ENCODE results near the gene LRRC55. TPM values are rescaled to one million over a fixed set of nuclear protein-coding genes. Genes with fewer than 3 reads are reported as not detected.

The LRRC55 gene
- total and polyA plus RNA-seq, 2 experiments from 2014 or later, result 0.15 to 1.5 TPM

DNA sequence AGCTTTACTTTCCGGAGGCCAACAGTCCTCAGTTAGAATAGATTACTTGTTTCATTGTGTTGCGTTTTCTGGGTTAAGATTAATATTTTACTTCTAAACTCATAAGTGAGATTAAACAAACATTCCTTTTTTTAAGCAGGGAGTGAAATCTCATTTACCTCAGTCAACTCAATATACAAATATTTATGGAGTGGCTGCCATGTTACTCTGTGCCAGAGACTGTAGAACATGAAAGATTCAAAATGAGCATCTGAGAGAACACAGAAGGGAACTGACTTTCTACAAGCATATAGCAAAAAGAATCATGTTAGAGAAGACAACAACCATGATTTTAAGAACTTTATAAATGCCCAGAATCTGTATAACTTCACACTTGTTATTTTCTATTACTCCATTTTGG, 3.4 kb upstream of the LRRC55 start:
- H4K20me1 ChIP-seq (replicated peaks; ENCODE audit: insufficient read depth), result no peaks in the 10 kb centered on the region
- peaks cover 23% of the 10 kb centered on the region for H3K27me3 Mint-ChIP-seq (ENCODE audit: insufficient read depth, low read depth, poor library complexity)

More for the DNA sequence above, 3.4 kb upstream of the LRRC55 start:
- H2AFZ ChIP-seq, result no peak overlapping the region
- Mint-ChIP-seq H3K4me1 (peaks cover 18% of the 10 kb centered on the region), H3K27ac (no peak overlapping the region), H3K9me3 (no peaks in the 10 kb centered on the region), H3K36me3 (ENCODE audit: low read depth) (no peaks in the 10 kb centered on the region; the same call in 2 of the 3 replicates), H3K4me3 (no peak overlapping the region)
- peaks cover 9% of the 10 kb centered on the region for H3K9me2 ChIP-seq (ENCODE audit: insufficient read depth)
- no peak for ATAC-seq
- no peaks in the 10 kb centered on the region for H3F3A ChIP-seq (replicated peaks; ENCODE audit: low read depth)
- H3K4me3 ChIP-seq, result no peak overlapping the region
- DNase-seq (ENCODE audit: low spot score), result no peak
- no peaks in the 10 kb centered on the region for H3K79me2 ChIP-seq (replicated peaks; ENCODE audit: insufficient read depth)
- no peak overlapping the region for H3K4me2 ChIP-seq
- no peak overlapping the region for H3K27ac ChIP-seq (ENCODE audit: low read depth)
- TF ChIP-seq EZH2 (IDR thresholded peaks at IDR 0.05; ENCODE audit: low read depth, unreplicated experiment), result no peak
- TF ChIP-seq REST (IDR thresholded peaks at IDR 0.05; ENCODE audit: unreplicated experiment), result no peak
- no peak for TF ChIP-seq STAT1 (IDR thresholded peaks at IDR 0.05; ENCODE audit: unreplicated experiment)
- TF ChIP-seq CREB1 (CRISPR knock-in tag; IDR thresholded peaks at IDR 0.05; ENCODE audit: low read depth), result no peak
- TF ChIP-seq, protein P1, sequence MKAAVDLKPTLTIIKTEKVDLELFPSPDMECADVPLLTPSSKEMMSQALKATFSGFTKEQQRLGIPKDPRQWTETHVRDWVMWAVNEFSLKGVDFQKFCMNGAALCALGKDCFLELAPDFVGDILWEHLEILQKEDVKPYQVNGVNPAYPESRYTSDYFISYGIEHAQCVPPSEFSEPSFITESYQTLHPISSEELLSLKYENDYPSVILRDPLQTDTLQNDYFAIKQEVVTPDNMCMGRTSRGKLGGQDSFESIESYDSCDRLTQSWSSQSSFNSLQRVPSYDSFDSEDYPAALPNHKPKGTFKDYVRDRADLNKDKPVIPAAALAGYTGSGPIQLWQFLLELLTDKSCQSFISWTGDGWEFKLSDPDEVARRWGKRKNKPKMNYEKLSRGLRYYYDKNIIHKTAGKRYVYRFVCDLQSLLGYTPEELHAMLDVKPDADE (IDR thresholded peaks at IDR 0.05), result no peak
- no peak for TF ChIP-seq NANOG (IDR thresholded peaks at IDR 0.05; ENCODE audit: borderline replicate concordance)
- no peak for TF ChIP-seq POLR2AphosphoS5 (IDR thresholded peaks at IDR 0.05; ENCODE audit: low read depth)
- TF ChIP-seq, protein P2, sequence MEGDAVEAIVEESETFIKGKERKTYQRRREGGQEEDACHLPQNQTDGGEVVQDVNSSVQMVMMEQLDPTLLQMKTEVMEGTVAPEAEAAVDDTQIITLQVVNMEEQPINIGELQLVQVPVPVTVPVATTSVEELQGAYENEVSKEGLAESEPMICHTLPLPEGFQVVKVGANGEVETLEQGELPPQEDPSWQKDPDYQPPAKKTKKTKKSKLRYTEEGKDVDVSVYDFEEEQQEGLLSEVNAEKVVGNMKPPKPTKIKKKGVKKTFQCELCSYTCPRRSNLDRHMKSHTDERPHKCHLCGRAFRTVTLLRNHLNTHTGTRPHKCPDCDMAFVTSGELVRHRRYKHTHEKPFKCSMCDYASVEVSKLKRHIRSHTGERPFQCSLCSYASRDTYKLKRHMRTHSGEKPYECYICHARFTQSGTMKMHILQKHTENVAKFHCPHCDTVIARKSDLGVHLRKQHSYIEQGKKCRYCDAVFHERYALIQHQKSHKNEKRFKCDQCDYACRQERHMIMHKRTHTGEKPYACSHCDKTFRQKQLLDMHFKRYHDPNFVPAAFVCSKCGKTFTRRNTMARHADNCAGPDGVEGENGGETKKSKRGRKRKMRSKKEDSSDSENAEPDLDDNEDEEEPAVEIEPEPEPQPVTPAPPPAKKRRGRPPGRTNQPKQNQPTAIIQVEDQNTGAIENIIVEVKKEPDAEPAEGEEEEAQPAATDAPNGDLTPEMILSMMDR (conservative IDR thresholded peaks at IDR 0.05; ENCODE audit: low read depth in 2 of 2), result no peak
- no peak for TF ChIP-seq EZH2phosphoT487 (IDR thresholded peaks at IDR 0.05; ENCODE audit: unreplicated experiment)
- no peak for TF ChIP-seq ZNF462 (CRISPR knock-in tag; IDR thresholded peaks at IDR 0.05)
- TF ChIP-seq ZNF331 (CRISPR knock-in tag; IDR thresholded peaks at IDR 0.05; ENCODE audit: low read depth), result no peak
- no peak for TF ChIP-seq ZNF114 (CRISPR knock-in tag; IDR thresholded peaks at IDR 0.05)
- TF ChIP-seq JUNB (IDR thresholded peaks at IDR 0.05; ENCODE audit: unreplicated experiment), result no peak
- H3K27me3 ChIP-seq (ENCODE audit: insufficient read depth), result peaks cover 33% of the 10 kb centered on the region
- no peaks in the 10 kb centered on the region for H3K36me3 ChIP-seq (ENCODE audit: insufficient read depth)
- H3K4me1 ChIP-seq (ENCODE audit: insufficient read depth), result peaks cover 8% of the 10 kb centered on the region
